Mesenteric fat pad (tissue), 1 donor: ENCODE measurements around the gene SMU1. TPM values are rescaled to one million over a fixed set of nuclear protein-coding genes. Genes with fewer than 3 reads are reported as not detected.
"Not testable (repeated sequence)": the region's sequence is repeated elsewhere in the genome, so short reads cannot be mapped to it uniquely, and the experiment has no call there.

Experiments
- DNase-seq: peaks from one replicate; pipeline ENCODE4 v3.0.0-alpha.2; 2020; ENCODE audit warnings: low spot score
- total RNA-seq: library from RNA; stranded (reverse); fragmentation: NEBNext Ultra II Directional; extraction: Animal tissue kit (Norgen Biotek cat#: 25700); gene quantifications from one replicate; pipeline ENCODE4 v1.2.1, GENCODE V29; 2021
- donor health status: DM: yes; HTN: yes; CAD: no.

The SMU1 gene
- total RNA-seq, 1 donor from 2014 or later = 17.6 TPM

DNA sequence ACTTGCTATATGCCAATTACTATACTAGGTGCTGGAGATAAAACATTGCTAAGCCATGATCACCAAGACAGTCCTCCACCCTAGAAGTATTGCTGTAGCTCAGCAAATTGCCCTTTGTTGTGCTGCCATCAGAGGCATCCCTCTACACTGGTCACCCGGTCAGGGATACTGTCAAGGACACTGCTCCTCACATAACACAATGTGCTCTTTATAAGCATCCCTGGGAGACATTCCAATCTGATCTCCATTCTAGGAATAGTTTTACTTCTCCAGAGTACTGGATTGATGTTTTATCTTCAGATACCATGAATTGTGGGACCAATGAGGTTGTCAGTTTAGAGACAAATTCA, 61.8 kb downstream of the SMU1 start:
- DNase-seq = no peak

- no peak for DNase-seq
These were observed 62.4 kb downstream of the SMU1 start for GRCh38 chr9:33013962-33014664.

- DNase-seq = no peak
These were observed 64.0 kb downstream of the SMU1 start for GRCh38 chr9:33012328-33013069.

DNA sequence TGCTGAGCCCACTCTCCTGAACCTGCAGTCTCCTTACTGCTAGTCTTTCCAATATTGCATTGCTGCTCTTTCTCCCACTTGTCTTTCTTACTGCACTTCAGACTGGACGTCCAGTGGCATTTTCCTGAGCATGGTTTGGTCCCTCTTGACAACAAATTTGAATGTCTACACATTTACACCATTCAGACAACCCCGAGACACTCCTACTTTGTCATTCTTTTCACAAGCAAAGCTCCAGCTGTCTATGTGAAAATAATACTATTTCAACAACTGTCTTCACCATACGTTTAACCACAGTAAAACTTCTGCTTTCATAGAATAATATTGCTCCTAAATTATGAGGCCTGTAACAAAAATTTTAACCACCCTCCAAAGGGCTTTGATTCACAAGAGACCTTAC, 64.6 kb downstream of the SMU1 start:
- no peak for DNase-seq

GRCh38 chr9:33007755-33008154, 68.7 kb downstream of the SMU1 start:
- no peak for DNase-seq

- DNase-seq = not testable (repeated sequence)
These were observed 71.1 kb downstream of the SMU1 start for GRCh38 chr9:33005335-33005734.

DNA sequence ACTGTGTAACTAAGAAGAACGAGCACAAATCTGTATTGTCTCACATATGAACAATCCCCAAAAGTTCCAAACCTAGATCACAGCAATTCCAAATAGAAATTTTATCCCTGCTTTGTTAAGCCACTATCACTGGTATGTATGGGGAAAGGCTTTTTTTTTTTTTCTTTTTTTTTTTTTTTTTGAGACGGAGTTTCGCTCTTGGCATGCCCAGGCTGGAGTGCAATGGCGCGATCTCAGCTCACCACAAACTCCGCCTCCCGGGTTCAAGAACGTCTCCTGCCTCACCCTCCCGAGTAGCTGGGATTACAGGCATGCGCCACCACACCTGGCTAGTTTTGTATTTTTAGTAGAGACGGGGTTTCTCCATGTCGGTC, 75.8 kb downstream of the SMU1 start:
- DNase-seq = not testable (repeated sequence)

DNA sequence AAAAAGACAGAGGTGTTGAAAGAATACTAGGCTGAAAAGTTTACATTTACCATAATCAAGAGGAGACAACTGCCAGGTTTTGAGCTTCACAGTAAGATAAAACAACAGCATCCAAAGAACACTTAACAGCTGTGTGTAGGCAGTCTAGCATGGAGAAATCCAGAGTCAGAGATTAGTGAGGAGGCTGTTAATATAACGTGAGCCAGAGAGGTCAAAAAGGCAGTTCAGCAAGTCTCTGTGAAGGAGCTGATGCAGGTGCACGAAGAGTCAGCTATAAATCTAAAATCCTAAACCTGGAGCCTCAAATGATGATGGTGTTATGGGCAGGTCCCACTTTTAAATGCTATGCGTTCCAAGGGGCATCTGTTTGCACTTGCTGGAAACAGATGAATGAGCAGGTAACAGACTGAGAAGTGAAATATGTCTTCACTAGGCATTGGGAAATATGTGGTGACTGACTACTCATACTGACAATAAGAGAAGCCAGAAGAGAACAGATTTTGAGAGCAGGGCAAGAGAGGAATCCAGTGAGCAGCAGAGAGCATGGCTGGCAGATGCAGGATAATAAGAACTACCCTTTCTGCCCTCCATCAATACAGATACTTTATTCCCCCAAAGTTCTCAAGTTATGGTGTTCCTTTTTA, 83.8 kb downstream of the SMU1 start:
- DNase-seq = no peak

- DNase-seq = no peak
These were observed 84.4 kb downstream of the SMU1 start for GRCh38 chr9:32991897-32992594.

Other genes starting within 250 kb of the SMU1 start
- 17.6 TPM for gene APTX, start 75.0 kb downstream of the SMU1 start, total RNA-seq
- 112 TPM for gene DNAJA1, start 51.4 kb downstream of the SMU1 start, total RNA-seq
- 115 TPM for gene B4GALT1, start 90.7 kb upstream of the SMU1 start, total RNA-seq
- not detected for gene SPINK4, start 163.5 kb upstream of the SMU1 start, total RNA-seq
- 131 TPM for gene BAG1, start 188.0 kb upstream of the SMU1 start, total RNA-seq
- 52.0 TPM for gene CHMP5, start 188.4 kb upstream of the SMU1 start, total RNA-seq
- gene NFX1, start 213.8 kb upstream of the SMU1 start, total RNA-seq = 39.1 TPM